Peyer's patch (tissue), 4 donors: ENCODE data around the gene CEP85. TPM values are rescaled to one million over a fixed set of nuclear protein-coding genes. Genes with fewer than 3 reads are reported as not detected.

Experiments
- DNase-seq, 3 donors: peaks; one replicate each; pipeline ENCODE4 v3.0.0-alpha.2; 2017 to 2019
- H3K27ac ChIP-seq, 4 donors: fragments of 200-600 bp; sonication (generic); one replicate each; pipeline ENCODE4 v1.5.1; 2016 to 2019
- H3K27me3 ChIP-seq, 2 donors: fragments of 200-600 bp; sonication (generic); one replicate each; pipeline ENCODE4 v1.5.1; 2019
- H3K36me3 ChIP-seq, 3 donors: fragments of 200-600 bp; sonication (generic); one replicate each; pipeline ENCODE4 v1.5.1; 2016 to 2019
- H3K4me1 ChIP-seq, 4 donors: fragments of 200-600 bp; sonication (generic); one replicate each; pipeline ENCODE4 v1.5.1; 2016 to 2019
- H3K4me3 ChIP-seq, 4 donors: fragments of 200-600 bp; sonication (generic); 1 replicate in 3 of 4; 2 replicates in 1 of 4; pipeline ENCODE4 v1.5.1; 2016 to 2019; ENCODE audit warnings: mild to moderate bottlenecking in 1 of 4
- H3K9me3 ChIP-seq, 4 donors: fragments of 200-600 bp; sonication (generic); one replicate each; pipeline ENCODE4 v1.5.1; 2016 to 2019; ENCODE audit warnings: mild to moderate bottlenecking in 1 of 4
- CTCF ChIP-seq, 6 experiments: fragments of 450-650 bp in 4 of 6; fragments of 200-600 bp in 2 of 6; sonication (generic) in 1 of 6; IDR thresholded peaks; one replicate each; pipeline ENCODE4 v1.5.1; 2017 to 2019; ENCODE audit warnings: antibody characterized with exemption in 6 of 6, mild to moderate bottlenecking in 3 of 6, moderate library complexity in 1 of 6
- POLR2A ChIP-seq, 2 donors: fragments of 450-650 bp; IDR thresholded peaks; one replicate each; pipeline ENCODE4 v1.5.1; 2017; ENCODE audit warnings: antibody characterized with exemption in 2 of 2, mild to moderate bottlenecking in 2 of 2, moderate library complexity in 2 of 2
- total RNA-seq, 4 donors: library from RNA; depleted of rRNA; stranded (reverse); fragments of >200 nt; gene quantifications; one replicate each; pipeline ENCODE4 v1.1.0, GENCODE V29; 2016

Gene CEP85
- total RNA-seq, 4 donors from 2014 or later, result 11.0 to 32.2 (median 12.9) TPM

GRCh38 chr1:26197813-26198212 lies 36.2 kb upstream of the CEP85 start:
- H3K27ac ChIP-seq, result no peak overlapping the region
- H3K4me1 ChIP-seq, result no peaks in the 10 kb centered on the region
- H3K9me3 ChIP-seq, result no peaks in the 10 kb centered on the region
- H3K27me3 ChIP-seq, result no peaks in the 10 kb centered on the region
- DNase-seq, result no peak
- TF ChIP-seq POLR2A (IDR thresholded peaks at IDR 0.05) (no peak), CTCF (IDR thresholded peaks at IDR 0.05) (no peak)
- no peaks in the 10 kb centered on the region for H3K36me3 ChIP-seq
- H3K4me3 ChIP-seq, result no peak overlapping the region

- Histone ChIP-seq H3K4me1 (no peaks in the 10 kb centered on the region), H3K27me3 (no peaks in the 10 kb centered on the region), H3K36me3 (no peaks in the 10 kb centered on the region), H3K27ac (no peak overlapping the region), H3K9me3 (no peaks in the 10 kb centered on the region), H3K4me3 (no peak overlapping the region)
- DNase-seq, result no peak
- TF ChIP-seq POLR2A (IDR thresholded peaks at IDR 0.05), result no peak
Measured at GRCh38 chr1:26200413-26200812, 33.6 kb upstream of the CEP85 start.

- no peak for TF ChIP-seq POLR2A (IDR thresholded peaks at IDR 0.05)
- TF ChIP-seq CTCF (IDR thresholded peaks at IDR 0.05), result no peak
- H3K9me3 ChIP-seq, result no peaks in the 10 kb centered on the region
- H3K4me3 ChIP-seq, result no peak overlapping the region
- no peaks in the 10 kb centered on the region for H3K4me1 ChIP-seq
- DNase-seq, result no peak
- H3K27me3 ChIP-seq, result no peaks in the 10 kb centered on the region
- no peak overlapping the region for H3K27ac ChIP-seq
- no peaks in the 10 kb centered on the region for H3K36me3 ChIP-seq
Measured at GRCh38 chr1:26203642-26204318, 30.2 kb upstream of the CEP85 start.

- no peaks in the 10 kb centered on the region for H3K36me3 ChIP-seq
- DNase-seq, result no peak
- H3K27me3 ChIP-seq, result no peaks in the 10 kb centered on the region
- no peak for TF ChIP-seq CTCF (IDR thresholded peaks at IDR 0.05)
- TF ChIP-seq POLR2A (IDR thresholded peaks at IDR 0.05), result no peak
- no peak overlapping the region for H3K4me3 ChIP-seq
- H3K4me1 ChIP-seq, result no peaks in the 10 kb centered on the region
- no peaks in the 10 kb centered on the region for H3K9me3 ChIP-seq
- H3K27ac ChIP-seq, result no peak overlapping the region
Measured at GRCh38 chr1:26210147-26210870, 23.7 kb upstream of the CEP85 start.

GRCh38 chr1:26212726-26213125 lies 21.3 kb upstream of the CEP85 start:
- no peak overlapping the region for H3K27ac ChIP-seq
- no peak for DNase-seq
- TF ChIP-seq POLR2A (IDR thresholded peaks at IDR 0.05) (no peak), CTCF (IDR thresholded peaks at IDR 0.05) (no peak)
- H3K27me3 ChIP-seq, result no peaks in the 10 kb centered on the region
- no peak overlapping the region for H3K4me3 ChIP-seq
- H3K4me1 ChIP-seq, result no peaks in the 10 kb centered on the region
- no peaks in the 10 kb centered on the region for H3K9me3 ChIP-seq
- H3K36me3 ChIP-seq, result no peaks in the 10 kb centered on the region

GRCh38 chr1:26213335-26213905 lies 20.6 kb upstream of the CEP85 start:
- TF ChIP-seq POLR2A (IDR thresholded peaks at IDR 0.05) (no peak), CTCF (IDR thresholded peaks at IDR 0.05) (no peak)
- H3K27ac ChIP-seq, result no peak overlapping the region
- no peaks in the 10 kb centered on the region for H3K4me1 ChIP-seq
- H3K4me3 ChIP-seq, result no peak overlapping the region
- H3K9me3 ChIP-seq, result no peaks in the 10 kb centered on the region
- H3K36me3 ChIP-seq, result no peaks in the 10 kb centered on the region
- H3K27me3 ChIP-seq, result no peaks in the 10 kb centered on the region
- no peak for DNase-seq
